PC-3 (cell line): Measurements from ENCODE around the gene MYRFL. TPM values are rescaled to one million over a fixed set of nuclear protein-coding genes. Genes with fewer than 3 reads are reported as not detected.

Experiments
- ATAC-seq: fragments of 200-7000 bp; cut with Tn5 transposase; 2 replicates; pipeline ENCODE4 v1.9.1; 2020; ENCODE audit warnings: mild to moderate bottlenecking, moderate library complexity
- BruUV-seq: library from RNA; stranded (reverse); fragments of 400-500 nt; replicated peaks from 2 replicates; lab custom pipeline; 2021; lab: Mats Ljungman, UMichigan
- CTCF ChIA-PET: fragments of 300-600 bp; sonication (Branson Sonifier 250); formaldehyde crosslinking; loops from one replicate; lab custom pipeline; 2022; ENCODE audit warnings: antibody characterized with exemption; lab: Charles Lee
- POLR2A ChIA-PET: fragments of 300-600 bp; sonication (Branson Sonifier 250); formaldehyde crosslinking; loops from one replicate; lab custom pipeline; 2022; ENCODE audit warnings: antibody characterized with exemption; ENCODE audit not compliant: unreplicated experiment; lab: Charles Lee
- DNase-seq: peaks from one replicate; pipeline ENCODE4 v3.0.0-alpha.2; 2015
- H2AFZ ChIP-seq: fragments of 300-600 bp; sonication (generic); 2 replicates; pipeline ENCODE4 v1.6.0; 2016; ENCODE audit warnings: antibody characterized with exemption, low read length
- H3F3A ChIP-seq: fragments of 300-600 bp; sonication (generic); one replicate; pipeline ENCODE4 v1.6.0; 2017; ENCODE audit warnings: antibody characterized with exemption, low read length, control low read depth, mild to moderate bottlenecking; ENCODE audit not compliant: unreplicated experiment
- H3K27ac ChIP-seq: fragments of 300-600 bp; sonication (generic); 2 replicates; pipeline ENCODE4 v1.5.1; 2016; ENCODE audit warnings: mild to moderate bottlenecking, low read length
- H3K27me3 ChIP-seq: fragments of 300-600 bp; sonication (generic); 2 replicates; pipeline ENCODE4 v1.6.1; 2016; ENCODE audit warnings: low read length, mixed read lengths
- H3K36me3 ChIP-seq: fragments of 300-600 bp; sonication (generic); 2 replicates; pipeline ENCODE4 v1.6.1; 2016; ENCODE audit warnings: low read depth, mixed run types, low read length, mixed read lengths
- H3K4me1 ChIP-seq: fragments of 300-600 bp; sonication (generic); 2 replicates; pipeline ENCODE4 v1.5.1; 2016; ENCODE audit warnings: low read length; ENCODE audit not compliant: insufficient read depth
- H3K4me2 ChIP-seq: fragments of 300-600 bp; sonication (generic); 2 replicates; pipeline ENCODE4 v1.6.0; 2016; ENCODE audit warnings: low read length
- H3K4me3 ChIP-seq: fragments of 300-600 bp; sonication (generic); 2 replicates; pipeline ENCODE4 v1.5.1; 2016; ENCODE audit warnings: mild to moderate bottlenecking, low read length, mixed read lengths
- H3K79me2 ChIP-seq: fragments of 300-600 bp; sonication (generic); 2 replicates; pipeline ENCODE4 v1.6.1; 2017; ENCODE audit warnings: low read length, mixed read lengths
- H3K9ac ChIP-seq: fragments of 300-600 bp; sonication (generic); 2 replicates; pipeline ENCODE4 v1.6.0; 2016; ENCODE audit warnings: mild to moderate bottlenecking, low read length
- H3K9me2 ChIP-seq: fragments of 300-600 bp; sonication (generic); replicated peaks from 2 replicates; pipeline ENCODE4 v1.6.1; 2016; ENCODE audit warnings: mixed run types, low read length, mixed read lengths
- H3K9me3 ChIP-seq: fragments of 300-600 bp; sonication (generic); 2 replicates; pipeline ENCODE4 v1.6.1; 2016; ENCODE audit warnings: low read length, mixed read lengths
- H4K20me1 ChIP-seq: fragments of 300-600 bp; sonication (generic); 2 replicates; pipeline ENCODE4 v1.6.1; 2016; ENCODE audit warnings: low read length, mixed read lengths
- EZH2 ChIP-seq: fragments of 300-600 bp; sonication (generic); IDR thresholded peaks from one replicate; pipeline ENCODE4 v1.6.1; 2017; ENCODE audit warnings: antibody characterized with exemption, mild to moderate bottlenecking, low read length; ENCODE audit not compliant: unreplicated experiment
- EZH2phosphoT487 ChIP-seq: fragments of 300-600 bp; sonication (generic); IDR thresholded peaks from 2 replicates; pipeline ENCODE4 v1.6.1; 2018; ENCODE audit warnings: mild to moderate bottlenecking, antibody characterized with exemption, low read length, borderline replicate concordance
- intact Hi-C: fragments of 100-400 bp; cut with micrococcal nuclease; formaldehyde crosslinking; loops from 2 replicates; pipeline ENCODE4 v1.9.0; 2023
- total RNA-seq: library from RNA; depleted of rRNA; stranded (reverse); fragments of >200 nt; gene quantifications from 2 replicates; pipeline ENCODE4 v1.2.3, GENCODE V29; 2014
- TF ChIP-seq, protein P1 (sequence below): fragments of 300-600 bp; sonication (generic); conservative IDR thresholded peaks from 2 replicates; pipeline ENCODE4 v1.5.1; 2017; ENCODE audit warnings: antibody characterized with exemption, low read depth, mild to moderate bottlenecking, low read length

Gene MYRFL
- total RNA-seq, 1 experiment from 2014 or later: not detected

DNA sequence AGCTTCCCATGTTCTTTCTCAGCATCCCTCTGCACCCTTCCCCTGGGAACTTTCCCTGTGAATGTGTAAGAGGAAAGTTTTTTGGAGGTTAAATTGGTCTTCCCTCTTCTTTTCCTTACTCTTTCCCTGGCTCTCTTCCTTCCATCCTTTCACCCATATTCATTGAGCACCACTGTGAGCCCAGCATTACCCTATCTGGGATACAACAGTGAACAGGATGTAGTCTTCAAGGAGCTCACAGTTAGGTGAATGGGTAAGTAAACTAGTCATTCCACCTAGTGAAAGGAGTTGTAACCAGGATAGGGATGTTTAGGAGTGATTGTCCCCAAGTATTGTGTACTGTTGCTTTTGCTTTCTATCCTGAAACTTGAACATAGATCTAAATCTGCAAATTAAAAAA, 123.8 kb downstream of the MYRFL start:
- TF ChIP-seq EZH2phosphoT487 (no peak), EZH2 (no peak)
- TF ChIP-seq, protein P1, sequence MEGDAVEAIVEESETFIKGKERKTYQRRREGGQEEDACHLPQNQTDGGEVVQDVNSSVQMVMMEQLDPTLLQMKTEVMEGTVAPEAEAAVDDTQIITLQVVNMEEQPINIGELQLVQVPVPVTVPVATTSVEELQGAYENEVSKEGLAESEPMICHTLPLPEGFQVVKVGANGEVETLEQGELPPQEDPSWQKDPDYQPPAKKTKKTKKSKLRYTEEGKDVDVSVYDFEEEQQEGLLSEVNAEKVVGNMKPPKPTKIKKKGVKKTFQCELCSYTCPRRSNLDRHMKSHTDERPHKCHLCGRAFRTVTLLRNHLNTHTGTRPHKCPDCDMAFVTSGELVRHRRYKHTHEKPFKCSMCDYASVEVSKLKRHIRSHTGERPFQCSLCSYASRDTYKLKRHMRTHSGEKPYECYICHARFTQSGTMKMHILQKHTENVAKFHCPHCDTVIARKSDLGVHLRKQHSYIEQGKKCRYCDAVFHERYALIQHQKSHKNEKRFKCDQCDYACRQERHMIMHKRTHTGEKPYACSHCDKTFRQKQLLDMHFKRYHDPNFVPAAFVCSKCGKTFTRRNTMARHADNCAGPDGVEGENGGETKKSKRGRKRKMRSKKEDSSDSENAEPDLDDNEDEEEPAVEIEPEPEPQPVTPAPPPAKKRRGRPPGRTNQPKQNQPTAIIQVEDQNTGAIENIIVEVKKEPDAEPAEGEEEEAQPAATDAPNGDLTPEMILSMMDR: no peak
- no peaks in the 10 kb centered on the region for H3K36me3 ChIP-seq
- H3K4me3 ChIP-seq: no peak overlapping the region
- H3F3A ChIP-seq: no peaks in the 10 kb centered on the region
- no peak for ATAC-seq
- no peaks in the 10 kb centered on the region for H3K9me3 ChIP-seq
- H3K27me3 ChIP-seq: no peaks in the 10 kb centered on the region
- H4K20me1 ChIP-seq: no peaks in the 10 kb centered on the region
- no TSS peak for BruUV-seq
- no peak overlapping the region for H2AFZ ChIP-seq
- intact Hi-C loops: no loop called here
- H3K27ac ChIP-seq: no peak overlapping the region
- H3K4me1 ChIP-seq: no peaks in the 10 kb centered on the region
- H3K4me2 ChIP-seq: no peak overlapping the region
- no peaks in the 10 kb centered on the region for H3K79me2 ChIP-seq
- DNase-seq: no peak
- no peak overlapping the region for H3K9ac ChIP-seq
- ChIA-PET CTCF (no interaction called here), POLR2A (no interaction called here)
- H3K9me2 ChIP-seq: no peaks in the 10 kb centered on the region

DNA sequence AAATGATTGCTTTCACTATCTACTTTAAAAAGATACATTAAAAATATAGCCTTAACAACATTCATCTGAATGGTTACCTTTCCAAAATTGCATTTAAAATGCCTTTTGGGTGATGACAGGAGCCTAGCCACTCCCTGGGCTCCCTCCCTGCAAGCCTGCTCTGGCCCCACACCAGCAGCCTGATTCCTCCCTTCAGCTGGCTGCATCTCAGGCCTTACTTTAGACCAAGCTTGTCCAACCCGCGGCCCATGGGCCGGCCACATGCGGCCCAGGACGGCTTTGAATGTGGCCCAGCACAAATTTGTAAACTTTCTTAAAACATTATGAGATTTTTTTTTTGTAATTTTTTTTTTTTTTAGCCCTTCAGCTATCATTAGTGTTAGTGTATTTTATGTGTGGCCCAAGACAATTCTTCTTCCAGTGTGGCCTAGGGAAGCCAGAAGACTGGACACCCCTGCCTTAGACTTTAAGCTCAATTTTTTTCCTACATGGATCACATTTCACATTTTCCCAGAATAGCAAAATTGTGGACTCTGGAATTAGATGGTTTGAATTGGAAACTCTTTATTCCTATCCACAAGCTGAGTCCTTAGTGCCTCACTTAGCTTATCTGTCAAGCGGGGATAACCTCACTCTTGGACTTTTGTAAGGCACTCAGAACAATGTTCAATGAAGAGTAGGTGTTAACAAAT, 124.4 kb downstream of the MYRFL start:
- H3K36me3 ChIP-seq: no peaks in the 10 kb centered on the region
- H3F3A ChIP-seq: no peaks in the 10 kb centered on the region
- no peaks in the 10 kb centered on the region for H3K4me1 ChIP-seq
- no peaks in the 10 kb centered on the region for H3K27me3 ChIP-seq
- DNase-seq: no peak
- H3K9me2 ChIP-seq: no peaks in the 10 kb centered on the region
- no peak overlapping the region for H3K27ac ChIP-seq
- ATAC-seq: no peak
- no peak overlapping the region for H3K9ac ChIP-seq
- H3K4me3 ChIP-seq: no peak overlapping the region
- no peak overlapping the region for H2AFZ ChIP-seq
- no peaks in the 10 kb centered on the region for H4K20me1 ChIP-seq
- BruUV-seq: no TSS peak
- no peaks in the 10 kb centered on the region for H3K9me3 ChIP-seq
- TF ChIP-seq EZH2phosphoT487: no peak
- TF ChIP-seq EZH2: no peak
- TF ChIP-seq, protein P1: no peak
- ChIA-PET POLR2A (interaction anchor here (0.7 kb wide), 1 partner anchor 91 kb away, joined by 18 read pairs; no protein-coding TSS in a partner anchor), CTCF (interaction anchor here (0.6 kb wide), 1 partner anchor 161 kb away, joined by 4 read pairs; no protein-coding TSS in a partner anchor)
- H3K4me2 ChIP-seq: no peak overlapping the region
- no peaks in the 10 kb centered on the region for H3K79me2 ChIP-seq
- intact Hi-C loops: no loop called here

DNA sequence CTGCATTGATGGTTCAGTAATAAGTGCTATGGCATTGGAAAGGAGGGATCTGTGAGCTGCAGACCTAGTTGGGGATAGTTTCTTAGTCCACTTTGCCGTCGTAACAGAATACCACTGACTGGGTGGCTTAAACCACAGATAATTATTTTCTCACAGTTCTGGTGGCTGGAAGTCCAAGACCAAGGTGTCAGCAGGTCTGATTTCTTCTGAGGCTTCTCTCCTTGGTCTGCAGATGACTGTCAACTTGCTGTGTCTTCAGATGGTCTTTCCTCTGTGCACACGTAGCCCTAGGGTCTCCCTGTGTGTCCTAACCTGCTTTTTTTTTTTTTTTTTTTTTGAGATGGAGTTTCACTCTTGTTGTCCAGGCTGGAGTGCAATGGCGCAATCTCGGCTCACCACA, 126.1 kb downstream of the MYRFL start:
- CTCF ChIA-PET: no interaction called here
- no TSS peak for BruUV-seq

More for the DNA sequence above, 126.1 kb downstream of the MYRFL start:
- Histone ChIP-seq H3K79me2 (no peaks in the 10 kb centered on the region), H3K9me3 (no peaks in the 10 kb centered on the region), H3K4me3 (no peak overlapping the region), H3K27me3 (no peaks in the 10 kb centered on the region), H3K4me1 (no peaks in the 10 kb centered on the region), H4K20me1 (no peaks in the 10 kb centered on the region), H3F3A (no peaks in the 10 kb centered on the region), H3K27ac (no peak overlapping the region), H3K4me2 (no peak overlapping the region), H3K9ac (no peak overlapping the region), H2AFZ (no peak overlapping the region), H3K36me3 (no peaks in the 10 kb centered on the region), H3K9me2 (no peaks in the 10 kb centered on the region)
- TF ChIP-seq, protein P1: no peak
- no peak for TF ChIP-seq EZH2
- TF ChIP-seq EZH2phosphoT487: no peak
- POLR2A ChIA-PET: no interaction called here
- intact Hi-C loops: no loop called here
- DNase-seq: no peak
- ATAC-seq: no peak
